Epithelial cell of proximal tubule (primary cell): ENCODE measurements around the gene KRTAP4-1. TPM values are rescaled to one million over a fixed set of nuclear protein-coding genes. Genes with fewer than 3 reads are reported as not detected.
"Not testable (repeated sequence)": the region's sequence is repeated elsewhere in the genome, so short reads cannot be mapped to it uniquely, and the experiment has no call there.

ENCODE experiments used
- DNase-seq: peaks from one replicate; pipeline ENCODE4 v3.0.0-alpha.2; 2011; ENCODE audit warnings: low read depth
- H3K4me3 ChIP-seq: 2 replicates; pipeline ENCODE4 v1.5.1; 2011; ENCODE audit warnings: low read depth, mild to moderate bottlenecking, low read length
- total RNA-seq: library from RNA; depleted of rRNA; stranded (reverse); fragments of >200 nt; gene quantifications from 2 replicates; pipeline ENCODE4 v1.2.3, GENCODE V29; 2015
- TF ChIP-seq, protein P1 (sequence below): conservative IDR thresholded peaks from 2 replicates; pipeline ENCODE4 v1.5.1; 2012; ENCODE audit warnings: low read depth, mild to moderate bottlenecking, low read length

The KRTAP4-1 gene
- total RNA-seq, 1 donor from 2014 or later: not detected

GRCh38 chr17:41168121-41168520 is 16.6 kb downstream of the KRTAP4-1 start, which contains the start of gene KRTAP4-3:
KRTAP4-3 (minus strand) TSS chr17:41168221; CDS start chr17:41168172, 49 bp downstream.
- TF ChIP-seq, protein P1, sequence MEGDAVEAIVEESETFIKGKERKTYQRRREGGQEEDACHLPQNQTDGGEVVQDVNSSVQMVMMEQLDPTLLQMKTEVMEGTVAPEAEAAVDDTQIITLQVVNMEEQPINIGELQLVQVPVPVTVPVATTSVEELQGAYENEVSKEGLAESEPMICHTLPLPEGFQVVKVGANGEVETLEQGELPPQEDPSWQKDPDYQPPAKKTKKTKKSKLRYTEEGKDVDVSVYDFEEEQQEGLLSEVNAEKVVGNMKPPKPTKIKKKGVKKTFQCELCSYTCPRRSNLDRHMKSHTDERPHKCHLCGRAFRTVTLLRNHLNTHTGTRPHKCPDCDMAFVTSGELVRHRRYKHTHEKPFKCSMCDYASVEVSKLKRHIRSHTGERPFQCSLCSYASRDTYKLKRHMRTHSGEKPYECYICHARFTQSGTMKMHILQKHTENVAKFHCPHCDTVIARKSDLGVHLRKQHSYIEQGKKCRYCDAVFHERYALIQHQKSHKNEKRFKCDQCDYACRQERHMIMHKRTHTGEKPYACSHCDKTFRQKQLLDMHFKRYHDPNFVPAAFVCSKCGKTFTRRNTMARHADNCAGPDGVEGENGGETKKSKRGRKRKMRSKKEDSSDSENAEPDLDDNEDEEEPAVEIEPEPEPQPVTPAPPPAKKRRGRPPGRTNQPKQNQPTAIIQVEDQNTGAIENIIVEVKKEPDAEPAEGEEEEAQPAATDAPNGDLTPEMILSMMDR: no peak
- no peak for DNase-seq
- no peak within 1 kb of the TSS for H3K4me3 ChIP-seq

DNA sequence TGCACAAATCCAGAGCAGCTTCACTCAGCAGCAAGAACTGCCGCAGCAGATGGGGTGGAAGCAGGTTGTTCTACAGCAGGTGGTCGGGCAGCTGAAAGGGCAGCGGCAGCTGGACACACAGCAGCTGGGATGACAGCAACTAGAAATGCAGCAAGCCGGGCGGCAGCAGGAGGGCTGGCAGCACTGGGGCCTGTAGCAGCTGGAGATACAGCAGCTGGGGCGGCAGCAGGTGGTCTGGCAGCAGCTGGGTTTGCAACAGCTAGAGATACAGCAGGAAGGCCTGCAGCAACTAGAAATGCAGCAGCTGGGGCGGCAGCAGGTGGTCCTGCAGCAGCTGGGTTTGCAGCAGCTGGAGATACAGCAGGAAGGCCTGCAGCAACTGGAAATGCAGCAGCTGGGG is 17.1 kb downstream of the KRTAP4-1 start:
- TF ChIP-seq, protein P1: no peak
- DNase-seq: no peak
- H3K4me3 ChIP-seq: no peak overlapping the region

DNA sequence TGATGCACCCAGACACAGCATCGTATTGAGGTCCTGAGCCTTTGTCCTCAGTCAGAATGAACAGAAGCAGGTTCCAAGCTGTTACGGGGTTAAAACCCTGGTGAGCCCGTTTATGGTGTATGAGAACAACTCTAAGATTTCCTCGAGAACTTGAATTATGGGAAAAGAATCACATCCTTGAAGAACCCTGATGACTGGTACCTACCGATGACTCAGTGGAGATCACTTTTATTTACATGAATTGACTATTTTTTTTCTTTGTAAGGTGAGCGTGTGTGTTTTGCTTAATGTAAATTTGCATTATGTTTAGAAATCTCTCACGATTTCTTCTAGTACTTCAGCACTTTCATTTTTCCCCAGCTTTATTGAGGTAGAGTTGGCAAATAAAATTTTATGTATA is 20.9 kb downstream of the KRTAP4-1 start:
- TF ChIP-seq, protein P1: no peak
- DNase-seq: no peak
- no peak overlapping the region for H3K4me3 ChIP-seq

GRCh38 chr17:41160648-41161047 is 24.1 kb downstream of the KRTAP4-1 start, which contains the start of gene KRTAP4-4:
KRTAP4-4 (minus strand) TSS chr17:41160748; CDS start chr17:41160691, 57 bp downstream.
- no peak for DNase-seq
- H3K4me3 ChIP-seq: no peak within 1 kb of the TSS
- TF ChIP-seq, protein P1: no peak

DNA sequence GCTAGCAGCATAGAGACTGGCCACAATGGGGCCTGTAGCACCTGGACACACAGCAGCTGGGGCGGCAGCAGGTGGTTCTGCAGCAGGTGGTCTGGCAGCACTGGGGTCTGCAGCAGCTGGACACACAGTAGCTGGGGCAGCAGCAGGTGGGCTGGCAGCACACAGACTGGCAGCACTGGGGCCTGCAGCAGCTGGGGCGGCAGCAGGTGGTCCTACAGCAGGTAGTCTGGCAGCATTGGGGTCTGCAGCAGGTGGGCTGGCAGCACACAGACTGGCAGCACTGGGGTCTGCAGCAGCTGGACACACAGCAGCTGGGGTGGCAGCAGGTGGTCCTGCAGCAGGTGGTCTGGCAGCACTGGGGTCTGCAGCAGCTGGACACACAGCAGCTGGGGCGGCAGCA is 24.5 kb downstream of the KRTAP4-1 start:
- H3K4me3 ChIP-seq, DNase-seq: not testable (repeated sequence)

- DNase-seq: no peak
- no peak overlapping the region for H3K4me3 ChIP-seq
- TF ChIP-seq, protein P1: no peak
Measured at GRCh38 chr17:41153856-41154255, 30.9 kb downstream of the KRTAP4-1 start.

GRCh38 chr17:41151525-41151924 is 33.2 kb downstream of the KRTAP4-1 start:
- TF ChIP-seq, protein P1: no peak
- DNase-seq: no peak
- H3K4me3 ChIP-seq: no peak overlapping the region

DNA sequence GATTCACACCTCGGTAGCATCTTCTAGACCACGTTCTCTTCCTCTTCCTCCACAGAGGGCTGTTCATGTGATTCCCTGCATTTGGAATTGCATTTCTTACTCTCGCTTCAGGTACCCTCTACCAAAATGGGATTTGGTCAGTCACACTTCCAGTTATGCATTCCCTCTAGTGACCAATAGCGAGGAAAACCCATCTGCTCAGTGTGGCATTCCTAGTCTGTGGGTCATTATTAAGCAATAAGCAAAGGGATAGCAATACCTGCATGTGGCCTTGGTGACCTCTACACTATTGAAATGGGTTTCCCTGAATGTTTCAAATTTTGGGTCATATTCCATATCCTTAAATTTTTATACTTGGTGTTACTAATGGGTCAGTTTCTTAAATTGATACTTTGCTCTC is 34.7 kb downstream of the KRTAP4-1 start:
- DNase-seq: no peak
- no peak overlapping the region for H3K4me3 ChIP-seq
- TF ChIP-seq, protein P1: no peak
